Stromal cell of bone marrow (primary cell): ENCODE measurements around the gene COL5A1.

Source experiments
- DNase-seq: peaks from one replicate; pipeline ENCODE4 v3.0.0-alpha.2; 2012; ENCODE audit warnings: low read depth

Gene COL5A1

GRCh38 chr9:134606951-134607731 lies 34.5 kb upstream of the COL5A1 start:
- no peak for DNase-seq

DNA sequence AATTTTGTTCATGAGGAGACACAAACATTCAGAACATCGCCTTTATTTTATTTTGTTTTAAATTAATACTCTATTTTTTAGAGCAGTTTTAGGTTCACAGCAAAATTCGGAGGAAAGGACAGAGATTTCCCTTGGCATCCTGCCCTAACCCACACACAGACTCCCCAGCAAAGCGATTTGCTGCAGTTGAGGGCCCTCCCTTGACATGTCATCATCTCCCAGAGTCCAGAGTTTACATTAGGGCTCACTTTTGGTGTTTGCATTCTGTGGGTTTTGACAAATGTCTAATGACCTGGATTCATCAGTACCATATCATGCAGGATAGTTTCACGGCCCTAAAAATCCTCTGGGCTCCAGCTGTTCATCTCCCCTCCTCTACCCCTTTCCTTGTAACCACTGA lies 33.6 kb upstream of the COL5A1 start:
- no peak for DNase-seq

DNA sequence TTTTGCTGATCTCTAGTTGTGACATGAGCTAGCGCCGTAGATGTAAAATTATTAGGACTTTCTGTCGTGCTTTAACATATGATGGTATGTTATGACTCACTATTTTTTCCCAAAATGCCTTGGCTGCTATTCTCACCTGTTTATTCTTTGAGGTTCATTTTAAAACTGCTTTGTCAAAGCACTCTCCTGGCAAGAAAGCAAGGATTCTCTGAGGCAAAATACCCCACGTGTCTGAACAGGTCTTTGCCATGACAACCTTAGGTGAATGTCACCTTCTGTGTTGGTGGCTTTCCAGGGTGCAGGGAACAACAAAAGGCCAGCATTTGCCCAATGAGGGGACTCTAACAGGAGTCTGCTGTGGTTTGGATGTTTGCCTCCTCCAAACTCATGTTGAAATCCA lies 30.6 kb upstream of the COL5A1 start:
- DNase-seq, result no peak

DNA sequence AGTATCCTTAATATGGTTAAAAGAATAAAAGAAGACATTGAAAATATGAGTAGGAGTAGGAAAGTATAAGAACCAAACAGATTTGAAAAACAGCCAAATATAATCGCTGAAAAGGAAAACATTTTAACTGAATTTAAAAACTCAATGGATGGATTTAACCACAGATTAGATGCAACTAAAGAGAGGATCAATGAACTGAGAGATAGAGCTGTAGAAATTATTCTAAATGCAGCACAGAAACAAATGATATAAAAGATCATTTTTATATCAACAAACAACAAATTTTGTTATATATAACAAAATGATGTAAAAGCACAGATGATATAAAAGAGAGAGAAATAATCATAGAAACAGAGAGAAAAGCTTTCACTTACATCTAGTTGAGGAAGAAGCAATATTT lies 29.3 kb upstream of the COL5A1 start:
- no peak for DNase-seq

- DNase-seq, result no peak
Measured at GRCh38 chr9:134612715-134613114, 28.9 kb upstream of the COL5A1 start.

- DNase-seq, result no peak
Measured at GRCh38 chr9:134614256-134614655, 27.3 kb upstream of the COL5A1 start.

GRCh38 chr9:134616341-134616740 lies 25.3 kb upstream of the COL5A1 start:
- no peak for DNase-seq

GRCh38 chr9:134617246-134617645 lies 24.4 kb upstream of the COL5A1 start:
- DNase-seq, result no peak

DNA sequence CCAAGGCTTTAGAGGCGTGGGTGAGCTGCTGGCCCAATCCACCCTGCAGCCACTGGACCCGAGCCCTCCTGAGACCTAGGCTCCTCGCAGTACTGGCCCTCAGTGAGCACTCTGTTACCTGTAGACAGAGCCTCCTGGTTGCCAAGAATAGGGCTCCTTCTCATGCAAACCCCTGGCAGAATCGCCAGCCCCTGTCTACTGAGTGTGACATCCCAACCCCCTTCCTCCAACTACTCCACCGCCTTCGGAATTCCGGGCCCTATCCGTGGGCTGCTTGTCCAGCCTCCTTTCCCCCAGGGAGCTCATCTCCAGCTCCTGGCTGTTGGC lies 23.8 kb upstream of the COL5A1 start:
- no peak for DNase-seq

DNA sequence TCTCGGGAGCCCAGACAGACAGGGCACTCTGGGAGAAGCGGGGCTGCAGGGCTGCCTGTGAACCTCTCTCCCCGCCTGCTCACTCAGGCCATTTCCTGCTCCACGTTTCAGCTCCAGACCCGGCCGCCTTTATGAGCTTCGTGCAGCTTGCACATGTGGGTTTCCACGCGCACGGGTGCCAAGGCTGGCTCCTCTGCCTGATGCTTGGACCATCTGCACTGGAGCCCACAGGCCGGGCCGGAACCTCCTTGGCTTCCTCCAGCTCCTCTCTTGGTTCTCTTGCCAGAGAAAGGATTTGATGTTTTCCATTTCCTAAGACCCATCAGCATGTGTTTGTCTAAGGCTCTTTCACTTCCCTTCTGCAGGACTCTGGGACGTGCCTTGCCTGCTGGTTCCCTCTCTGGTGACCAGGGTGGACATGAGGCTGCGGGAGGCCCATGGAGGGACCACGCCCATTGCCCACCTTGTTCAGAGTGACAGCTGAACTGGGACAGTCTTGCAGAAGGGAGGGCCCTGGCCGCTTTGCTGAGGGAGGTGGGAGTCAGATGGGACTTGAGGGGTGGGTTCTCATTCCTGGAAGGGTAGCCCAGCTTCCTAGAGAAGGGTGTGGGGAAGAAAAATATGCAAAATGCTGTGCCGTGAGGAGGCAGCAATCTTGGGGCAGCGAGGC lies 23.3 kb upstream of the COL5A1 start:
- DNase-seq, result no peak

DNA sequence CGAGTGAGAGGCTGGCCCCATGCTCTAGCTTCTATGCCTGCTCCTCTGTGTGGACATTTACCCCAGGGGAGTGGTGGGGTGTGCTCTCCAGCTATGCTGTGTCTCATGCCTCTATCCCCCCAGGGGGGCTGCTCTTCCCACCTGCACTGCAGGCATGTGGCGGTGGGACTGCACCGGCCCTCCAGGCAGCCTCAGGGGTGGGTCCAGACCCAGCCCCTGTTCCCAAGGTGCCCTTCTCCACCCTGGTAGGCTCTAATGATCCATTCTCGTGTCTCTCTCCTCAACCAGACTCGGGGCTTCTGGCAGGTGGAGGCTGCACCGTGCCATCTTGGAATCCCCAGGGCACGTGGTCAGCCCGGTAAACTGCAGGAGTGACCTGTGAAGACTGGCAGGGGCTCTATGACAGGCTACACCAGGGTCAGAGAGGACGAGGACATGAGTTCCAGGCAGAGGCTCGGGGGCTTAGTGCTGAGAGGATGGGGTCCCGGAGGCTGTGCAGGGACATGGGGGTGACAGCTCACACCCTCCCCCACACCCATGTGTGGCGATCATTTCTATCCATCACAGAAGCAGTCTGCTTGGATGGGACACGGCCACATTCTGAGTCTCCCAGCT lies 22.7 kb upstream of the COL5A1 start:
- DNase-seq, result no peak

DNA sequence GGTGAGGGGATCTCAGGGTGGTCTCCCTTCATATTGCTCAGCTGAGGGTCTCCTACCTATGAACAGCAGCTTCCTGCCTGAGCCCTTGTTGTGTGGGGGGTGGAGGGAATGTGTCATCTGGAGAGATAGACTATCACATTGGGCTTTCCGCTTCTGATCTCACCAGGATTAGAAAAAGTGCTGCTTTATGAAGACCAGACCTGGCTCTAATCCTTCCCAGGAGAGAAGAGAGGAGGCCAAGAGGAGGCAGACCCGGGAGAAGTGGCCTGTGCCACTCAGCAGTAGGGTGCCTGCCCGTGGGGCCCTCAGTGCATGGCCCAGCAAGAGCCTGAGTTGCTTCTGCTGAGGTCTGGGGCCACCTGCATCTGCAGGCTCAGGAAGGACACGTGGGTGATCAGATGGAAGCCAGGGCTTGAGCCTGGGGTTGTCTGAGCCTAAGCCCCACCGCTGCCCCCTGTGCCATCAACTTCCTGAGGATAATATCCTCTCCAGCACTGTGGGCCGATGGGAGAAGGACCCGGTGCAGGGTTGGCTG lies 22.1 kb upstream of the COL5A1 start:
- no peak for DNase-seq

DNA sequence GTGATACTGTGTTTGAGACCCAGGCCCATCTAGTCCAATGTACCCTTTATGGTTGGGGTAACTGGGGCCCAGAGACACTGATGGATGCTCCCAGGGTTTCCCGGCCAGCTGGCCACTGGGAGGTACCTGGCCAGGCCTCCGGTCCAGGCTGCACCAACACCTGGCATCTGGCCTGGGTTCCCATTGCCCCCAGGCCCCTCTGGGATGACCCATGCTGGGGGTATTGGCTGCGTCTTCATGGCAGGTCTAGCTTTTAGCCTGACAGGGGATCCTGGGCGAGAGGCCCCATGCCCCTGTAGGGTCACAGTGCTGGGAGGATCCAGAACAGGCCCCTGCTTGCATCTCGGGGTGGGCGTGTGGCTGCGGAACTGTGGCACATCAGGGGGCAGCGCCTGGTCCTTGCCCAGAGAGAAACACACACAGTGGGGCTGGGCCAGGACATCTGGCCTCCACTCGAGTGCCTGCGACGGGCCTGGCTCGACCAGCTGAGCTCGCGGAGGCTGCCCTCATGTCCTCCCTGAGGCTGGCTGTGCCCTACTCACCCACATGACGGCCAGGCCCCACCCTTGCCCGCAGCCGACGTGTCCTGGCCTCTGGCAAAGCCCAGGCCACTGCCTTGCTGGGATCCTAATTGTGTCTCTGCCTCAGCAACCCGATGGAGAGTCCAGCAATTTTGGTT lies 21.5 kb upstream of the COL5A1 start:
- DNase-seq, result no peak

DNA sequence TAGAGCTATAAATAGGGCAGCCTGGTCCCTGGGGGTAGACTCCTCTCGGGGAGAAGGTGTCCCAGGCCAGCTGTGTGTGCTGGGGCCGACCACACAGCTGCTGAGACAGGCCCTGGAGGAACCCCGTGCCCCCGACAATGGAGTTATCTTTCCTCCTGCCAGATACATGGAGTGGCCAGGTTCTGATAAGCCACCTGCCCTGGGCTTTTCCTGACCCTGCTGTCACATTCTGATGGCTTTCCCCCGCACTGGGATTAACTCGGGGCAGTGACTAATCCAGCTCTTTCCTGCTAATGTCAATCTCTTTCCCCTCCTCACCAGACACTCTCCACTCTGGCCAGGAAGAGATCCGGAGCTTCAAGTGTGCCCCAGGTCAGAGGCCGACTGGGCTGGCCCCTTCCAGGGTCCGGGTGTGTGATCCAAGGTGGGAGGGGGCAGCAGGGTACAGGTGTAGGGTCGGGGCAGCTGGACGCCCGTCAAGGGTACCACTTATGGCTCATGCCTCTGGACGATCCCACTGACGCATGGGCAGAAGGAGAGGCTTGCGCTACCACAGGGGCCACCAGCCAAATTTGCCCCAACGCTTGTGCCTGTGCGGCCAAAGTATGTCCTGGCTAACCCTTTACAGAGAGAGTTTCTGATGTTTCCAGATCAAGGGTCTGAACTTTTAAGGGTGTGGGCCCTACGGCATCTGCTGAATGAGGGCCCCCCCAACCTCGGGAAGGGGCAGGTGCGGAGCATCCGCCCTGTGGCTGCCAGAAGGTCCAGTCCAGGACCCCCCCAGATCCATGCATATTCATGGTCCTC lies 20.6 kb upstream of the COL5A1 start:
- no peak for DNase-seq

- no peak for DNase-seq
Measured at GRCh38 chr9:134621558-134622110, 20.0 kb upstream of the COL5A1 start.

DNA sequence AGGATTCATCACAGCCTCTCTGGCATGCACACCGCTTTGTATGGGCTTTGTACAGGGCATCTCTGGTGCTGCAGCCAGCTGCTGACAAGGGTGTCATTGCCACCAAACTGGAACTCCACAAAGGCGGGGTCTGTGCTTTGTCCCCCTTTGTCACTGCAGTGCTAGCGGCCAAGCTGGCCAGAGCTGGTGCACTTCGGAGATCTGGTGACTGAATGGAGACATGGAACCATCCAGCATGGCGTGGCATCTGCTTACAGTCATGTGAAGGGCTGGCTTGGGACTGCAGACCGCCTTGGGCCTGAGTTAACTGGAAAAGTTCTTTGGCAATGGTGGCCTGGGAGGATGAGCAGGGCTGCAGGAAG lies 18.7 kb upstream of the COL5A1 start:
- no peak for DNase-seq

DNA sequence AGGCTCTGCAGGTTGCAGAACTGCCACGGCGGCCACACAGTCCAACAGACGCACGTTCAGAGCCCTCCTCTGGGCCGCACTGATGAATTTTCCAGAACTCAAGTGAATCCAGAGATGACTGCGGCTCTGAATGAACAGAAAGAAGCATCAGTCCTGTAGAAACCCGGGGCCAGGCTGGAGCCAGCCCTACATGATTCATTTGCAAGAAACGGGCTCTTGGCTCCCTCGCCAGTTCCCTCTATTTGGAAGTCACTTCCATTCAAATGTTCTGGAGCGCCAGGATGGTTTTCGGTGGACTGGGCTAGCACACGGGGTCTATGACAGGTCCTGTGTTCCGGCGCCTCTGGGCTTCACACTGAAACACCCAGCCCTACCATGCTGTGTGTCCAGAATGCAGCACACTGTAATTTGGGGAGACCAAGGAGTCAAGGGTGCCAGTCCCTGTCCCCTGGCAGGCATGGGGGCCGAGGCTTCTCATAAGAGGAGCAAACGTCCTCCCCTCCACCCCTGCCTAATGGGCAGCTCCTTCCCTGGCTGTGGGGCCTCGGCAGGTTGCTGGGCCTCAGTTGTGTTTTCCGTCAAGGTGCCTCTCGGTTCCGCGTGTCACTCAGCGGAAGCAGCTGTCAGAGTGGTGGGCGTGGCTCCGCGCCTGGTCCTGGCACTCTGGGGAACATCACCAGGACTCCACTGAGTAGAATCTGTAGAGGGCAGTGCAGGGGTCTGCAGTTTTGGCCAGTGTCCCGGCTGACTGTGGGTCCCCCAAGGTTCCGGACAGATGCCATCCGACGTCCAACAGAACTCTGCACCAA lies 18.1 kb upstream of the COL5A1 start:
- DNase-seq, result no peak

DNA sequence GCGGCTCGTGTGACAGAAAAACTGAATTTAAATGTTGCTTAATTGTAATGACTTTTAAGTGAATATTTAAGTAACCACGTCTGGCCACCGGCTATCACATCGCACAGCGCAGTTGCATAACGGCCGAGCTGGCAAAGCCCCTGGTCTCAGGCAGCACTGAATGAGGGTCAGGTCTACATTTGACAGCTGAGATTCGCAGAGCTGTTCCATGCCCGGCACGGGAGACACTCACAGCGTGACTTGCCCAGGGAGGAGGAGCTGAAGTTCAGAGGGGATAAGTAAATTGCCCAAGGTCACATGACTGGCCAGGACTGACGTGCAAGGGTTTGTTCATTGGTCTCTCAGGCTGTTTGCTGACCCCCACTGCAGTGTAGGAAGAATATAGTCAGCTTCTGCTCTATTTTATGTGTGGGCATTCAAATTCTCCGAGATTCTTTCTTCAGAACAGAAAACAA lies 17.4 kb upstream of the COL5A1 start:
- DNase-seq, result no peak

- DNase-seq, result peak; percentile 75
Measured at GRCh38 chr9:134624621-134625181, 16.9 kb upstream of the COL5A1 start.

GRCh38 chr9:134625361-134626068 lies 16.1 kb upstream of the COL5A1 start:
- no peak for DNase-seq
